ENCODE data around the gene PLXNA3. TPM values are rescaled to one million over a fixed set of nuclear protein-coding genes. Genes with fewer than 3 reads are reported as not detected.

The PLXNA3 gene
- total RNA-seq = 8.4 and 13.8 TPM in 2 replicates

DNA sequence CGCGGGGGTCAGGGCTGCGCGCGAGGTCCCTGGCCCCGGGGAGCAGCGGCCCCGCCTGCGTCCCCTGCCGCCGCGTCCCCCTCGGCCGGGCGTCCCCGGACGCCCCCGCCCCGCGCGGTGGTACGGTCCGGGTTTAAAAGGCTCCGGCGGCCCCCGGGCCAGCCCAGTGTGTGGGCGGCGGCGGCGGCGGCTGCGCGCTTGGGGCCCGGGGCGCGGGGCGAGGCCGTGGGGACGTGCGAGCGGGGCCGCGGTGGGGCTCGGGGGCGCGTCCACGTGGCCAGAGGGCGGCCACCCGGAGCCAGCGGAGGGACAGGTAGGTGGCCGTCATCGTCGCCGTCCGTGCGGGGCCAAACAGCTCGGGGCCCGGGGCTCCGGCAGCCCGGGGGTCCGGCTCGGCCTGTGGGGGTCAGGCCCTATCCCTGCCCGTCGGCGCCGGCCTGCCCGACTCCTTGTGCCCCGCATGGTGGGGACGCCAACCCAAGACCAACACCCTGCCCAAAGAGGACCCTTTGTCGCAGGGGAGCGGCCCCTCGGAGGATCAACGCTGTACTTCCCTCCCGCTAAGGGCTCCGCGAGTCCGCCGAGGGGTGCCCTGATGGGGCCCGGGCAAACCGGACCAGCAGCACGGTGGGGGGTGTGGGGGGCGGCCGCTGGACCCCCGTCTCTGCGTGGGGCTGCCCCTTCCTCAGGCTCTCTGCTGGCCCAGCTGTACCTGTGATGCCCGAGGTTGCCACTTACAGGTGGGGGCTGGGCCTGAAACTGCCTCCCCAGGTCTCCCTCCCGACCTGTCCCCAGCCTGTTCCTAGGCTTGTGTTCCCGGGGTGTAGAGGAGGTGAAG lies at the start of gene PLXNA3:
PLXNA3 (plus strand) TSS at position 166 of the 838 bp plus-strand sequence. CDS start 1,903 bp downstream, outside the sequence.

DNA sequence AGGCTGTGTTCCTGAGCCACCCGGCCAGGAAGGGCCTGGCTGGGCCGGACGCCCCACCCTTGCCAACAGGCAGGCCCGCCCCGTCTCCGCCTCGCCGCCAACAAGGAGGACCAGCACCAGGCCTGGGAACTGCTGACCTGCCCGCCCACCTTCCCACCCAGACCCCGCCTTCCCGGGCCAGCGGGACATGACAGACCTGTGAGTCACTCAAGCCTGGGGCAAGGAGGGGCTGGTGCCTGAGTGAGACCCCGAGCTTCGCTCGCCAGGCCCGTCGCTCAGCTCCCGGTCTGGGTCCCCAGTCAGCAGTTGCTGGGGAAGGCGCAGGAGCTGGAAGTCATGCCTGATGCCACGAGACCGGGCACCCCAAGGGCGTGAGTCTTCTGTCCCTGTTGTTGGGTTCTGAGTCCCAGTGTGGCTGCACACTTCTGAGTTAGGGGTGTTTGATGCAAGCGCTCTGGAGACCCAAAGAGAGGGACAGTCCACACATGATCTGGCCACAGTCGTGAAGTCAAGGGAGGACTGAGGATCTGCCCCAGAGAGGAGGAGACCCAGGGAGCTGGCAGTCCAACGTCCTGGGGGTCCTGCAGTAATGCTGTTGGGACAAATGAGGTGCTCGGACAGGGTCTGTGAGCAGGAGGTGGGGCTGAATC lies 48.7 kb upstream of the PLXNA3 start, which contains the start of gene DNASE1L1:
DNASE1L1 (minus strand) TSS at position 33 of the 650 bp plus-strand sequence. CDS start 3,686 bp downstream, outside the sequence.

GRCh38 chrX:154428176-154429171 lies 29.6 kb upstream of the PLXNA3 start, which contains the start of gene ATP6AP1:
ATP6AP1 (plus strand) TSS chrX:154428677; CDS start chrX:154428693, 16 bp downstream.

GRCh38 chrX:154436983-154437752 lies 20.9 kb upstream of the PLXNA3 start, which contains the start of gene GDI1:
GDI1 (plus strand) TSS chrX:154437154; CDS start chrX:154437255, 101 bp downstream.

GRCh38 chrX:154443992-154444754 lies 13.9 kb upstream of the PLXNA3 start, which contains the start of gene FAM50A:
FAM50A (plus strand) TSS chrX:154444141; CDS start chrX:154444236, 95 bp downstream.

GRCh38 chrX:154478728-154479622 lies 20.9 kb downstream of the PLXNA3 start, which contains the start of gene LAGE3:
LAGE3 (minus strand) TSS chrX:154479281; CDS start chrX:154478915, 366 bp downstream.

DNA sequence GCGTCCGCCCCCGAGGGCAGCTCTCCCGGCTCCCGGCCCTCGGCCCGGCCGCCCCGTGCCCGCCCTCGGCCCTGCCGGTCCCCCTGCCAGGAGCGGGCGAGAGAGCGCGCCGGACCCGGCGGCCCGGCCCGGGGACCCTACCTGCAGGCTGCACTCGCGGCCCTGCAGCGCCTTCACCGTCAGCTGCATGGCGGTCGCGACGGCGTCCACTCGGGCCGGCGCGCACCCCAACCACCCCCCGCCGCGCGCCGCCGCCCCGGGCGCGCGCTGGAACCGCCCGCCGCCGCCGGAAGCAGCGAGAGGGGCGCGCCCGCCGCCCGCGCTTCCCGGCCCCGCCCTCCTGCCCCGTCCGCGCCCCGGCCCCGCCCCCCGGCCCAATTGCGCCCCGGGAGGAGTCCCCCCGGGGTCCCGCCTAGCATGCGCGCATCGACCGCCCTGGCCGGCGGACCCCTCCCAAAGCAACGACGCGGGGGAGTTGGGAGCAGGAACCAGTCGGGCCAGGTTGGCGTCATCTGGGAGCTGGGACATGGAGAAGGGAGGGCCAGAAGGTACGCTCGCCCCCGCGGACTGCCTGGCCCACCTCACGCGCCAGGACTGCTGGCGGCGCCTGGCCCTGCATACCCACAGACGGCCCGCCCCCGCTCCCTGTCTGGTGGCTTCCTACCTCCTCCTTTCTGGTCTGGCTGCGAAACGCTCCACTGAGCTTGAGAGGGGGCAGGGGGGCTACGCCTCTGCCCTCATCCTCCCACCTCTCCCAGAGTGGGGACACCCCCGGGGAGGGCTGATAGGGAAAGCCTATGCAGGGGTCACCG lies 28.5 kb downstream of the PLXNA3 start, which contains the start of gene UBL4A:
UBL4A (minus strand) TSS at position 220 of the 812 bp plus-strand sequence; CDS start at position 189, 31 bp downstream.

GRCh38 chrX:154490414-154491083 lies 32.5 kb downstream of the PLXNA3 start, which contains the start of gene SLC10A3:
SLC10A3 (minus strand) TSS chrX:154490629; CDS start chrX:154488940, 1,689 bp downstream.

DNA sequence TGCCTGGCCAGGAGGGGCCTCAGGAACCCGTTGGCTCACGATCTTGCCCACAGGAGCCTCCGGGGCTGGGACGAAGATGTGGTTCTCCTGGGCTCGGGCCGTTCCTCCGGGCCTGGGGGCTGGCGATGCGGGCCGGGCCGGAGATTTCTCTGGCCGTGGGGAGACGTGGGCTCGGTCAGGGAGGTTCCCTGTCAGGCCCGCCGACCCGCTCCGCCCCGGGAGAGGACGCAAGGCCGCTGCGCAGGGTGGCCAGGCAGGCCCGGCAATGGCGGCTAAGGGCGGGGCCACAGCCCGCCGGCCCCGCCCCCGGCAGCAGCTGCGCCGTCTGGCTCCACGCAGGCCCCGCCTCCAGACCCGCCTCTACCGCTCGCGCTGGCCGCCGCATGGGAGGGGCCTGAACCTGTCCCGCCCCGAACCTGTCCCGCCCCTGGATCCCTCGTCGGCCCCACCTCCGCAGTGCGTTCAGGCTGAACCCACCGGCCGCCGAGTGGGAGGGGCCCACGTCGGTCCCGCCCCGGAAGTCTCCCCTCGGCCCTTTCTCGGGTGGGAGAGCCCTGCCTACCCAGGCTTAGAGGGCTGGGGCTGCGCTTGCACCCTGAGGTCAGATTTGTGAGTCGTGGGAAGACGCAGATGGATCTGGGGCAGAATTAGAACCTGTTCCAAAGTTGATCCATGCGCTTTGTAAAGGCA lies 58.0 kb downstream of the PLXNA3 start, which contains the start of gene FAM3A:
FAM3A (minus strand) TSS at position 267 of the 690 bp plus-strand sequence. CDS start 460 bp downstream, outside the sequence.

Small RNA genes within 50 kb of the gene (small RNA-seq; reads per million reads assigned to genes)
- gene MIR6858 (not detected), gene RN7SL697P (not detected)

Other genes with a start within 250 kb of the PLXNA3 start
- gene OPN1MW2, start 238.5 kb upstream of the PLXNA3 start, total RNA-seq = not detected in 2 replicates
- not detected in 2 replicates for gene OPN1MW3, start 200.7 kb upstream of the PLXNA3 start, total RNA-seq
- not detected in 2 replicates for gene TEX28, start 163.2 kb upstream of the PLXNA3 start, total RNA-seq
- under 0.01 TPM in 1 of 2 replicates, not detected in the other for gene TKTL1, start 162.5 kb upstream of the PLXNA3 start, total RNA-seq
- gene FLNA, start 83.6 kb upstream of the PLXNA3 start, total RNA-seq = 1,397 and 1,424 TPM in 2 replicates
- 32.3 and 38.3 TPM in 2 replicates for gene EMD, start 79.0 kb upstream of the PLXNA3 start, total RNA-seq
- gene RPL10, start 59.9 kb upstream of the PLXNA3 start, total RNA-seq = 2,059 and 2,767 TPM in 2 replicates
- gene DNASE1L1, start 49.0 kb upstream of the PLXNA3 start, total RNA-seq = 72.6 and 76.0 TPM in 2 replicates
- 19.4 and 23.1 TPM in 2 replicates for gene TAFAZZIN, start 46.7 kb upstream of the PLXNA3 start, total RNA-seq
- 65.6 and 70.3 TPM in 2 replicates for gene ATP6AP1, start 29.6 kb upstream of the PLXNA3 start, total RNA-seq
- gene GDI1, start 21.1 kb upstream of the PLXNA3 start, total RNA-seq = 76.2 and 88.4 TPM in 2 replicates
- gene FAM50A, start 14.1 kb upstream of the PLXNA3 start, total RNA-seq = 30.4 and 43.2 TPM in 2 replicates
- gene LAGE3, start 21.0 kb downstream of the PLXNA3 start, total RNA-seq = 8.5 and 12.9 TPM in 2 replicates
- 32.4 and 32.8 TPM in 2 replicates for gene UBL4A, start 28.3 kb downstream of the PLXNA3 start, total RNA-seq
- gene SLC10A3, start 32.3 kb downstream of the PLXNA3 start, total RNA-seq = 17.3 and 18.7 TPM in 2 replicates
- gene FAM3A, start 58.0 kb downstream of the PLXNA3 start, total RNA-seq = 14.5 and 18.2 TPM in 2 replicates
- 92.0 and 104 TPM in 2 replicates for gene G6PD, start 88.6 kb downstream of the PLXNA3 start, total RNA-seq
- gene IKBKG, start 89.3 kb downstream of the PLXNA3 start, total RNA-seq = 20.2 and 21.4 TPM in 2 replicates
- not detected in 2 replicates for gene CTAG1A, start 126.9 kb downstream of the PLXNA3 start, total RNA-seq
- not detected in 2 replicates for gene CTAG1B, start 161.0 kb downstream of the PLXNA3 start, total RNA-seq
- gene CTAG2, start 195.3 kb downstream of the PLXNA3 start, total RNA-seq = not detected in 2 replicates

Measured in thoracic aorta endothelial cell (primary cell).